Measurements from ENCODE around the gene HLA-DPB1. TPM values are rescaled to one million over a fixed set of nuclear protein-coding genes. Genes with fewer than 3 reads are reported as not detected.

Gene HLA-DPB1
- total and polyA plus RNA-seq, 9 of the 15 experiments (the other 6 are each of a cell fraction or from before 2014, with no cell fraction given) = 0.07 to 1.2 (median 0.51) TPM

DNA sequence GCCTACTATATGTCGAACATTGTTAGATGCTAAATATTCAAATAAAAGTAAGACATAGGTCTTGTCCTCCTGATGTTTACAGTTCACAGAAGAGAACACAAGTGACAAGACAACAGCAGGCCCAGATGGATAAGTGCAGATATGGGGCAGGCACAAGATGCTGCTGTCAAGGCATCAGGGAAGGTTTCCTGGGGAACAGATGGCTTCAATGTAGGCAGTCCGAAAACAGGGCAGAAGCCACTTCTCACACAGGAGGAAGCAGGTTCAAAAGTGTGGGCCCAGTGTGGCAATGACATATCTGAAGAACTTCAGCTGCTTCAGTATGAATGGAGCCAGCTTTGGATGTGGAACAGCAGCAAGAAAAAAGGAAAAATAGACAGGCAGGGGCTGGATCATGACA, 32.5 kb downstream of the HLA-DPB1 start:
- Histone ChIP-seq H2AFZ (ENCODE audit: low read depth, low read length) (no peak overlapping the region), H3K79me2 (ENCODE audit: control insufficient read depth, insufficient read depth, low read length) (no peaks in the 10 kb centered on the region), H3K4me3 (no peak overlapping the region), H3K9ac (ENCODE audit: insufficient read depth in 1 of 2, low read depth in 2 of 2, low read length in 2 of 2) (no peak overlapping the region), H3K27me3 (ENCODE audit: control insufficient read depth in 2 of 2, insufficient read depth in 2 of 2, low read length in 2 of 2) (peaks cover 6 to 32% of the 10 kb centered on the region in 2 experiments; a peak in 4 of 5 replicates), H3K27ac (ENCODE audit: extremely low read depth, low read depth, low read length) (no peak overlapping the region), H3K4me2 (ENCODE audit: insufficient read depth, low read length) (no peak overlapping the region), H3K36me3 (ENCODE audit: control insufficient read depth, insufficient read depth, low read length) (no peaks in the 10 kb centered on the region), H3K4me1 (replicated peaks in 1 of 2; ENCODE audit: control insufficient read depth in 2 of 2, insufficient read depth in 2 of 2, low read length in 2 of 2) (no peaks in the 10 kb centered on the region), H4K20me1 (replicated peaks; ENCODE audit: control insufficient read depth, insufficient read depth, low read length) (no peaks in the 10 kb centered on the region), H3K9me3 (replicated peaks; ENCODE audit: control insufficient read depth, insufficient read depth, low read depth, low read length) (no peaks in the 10 kb centered on the region), H3K9me1 (ENCODE audit: control insufficient read depth, insufficient read depth, low read length) (no peaks in the 10 kb centered on the region)
- FAIRE-seq (no peak), ATAC-seq (no peak), DNase-seq (ENCODE audit: extremely low read depth in 1 of 4, low spot score in 3 of 4) (no peak)
- intact Hi-C loops (cut with micrococcal nuclease) (no loop called here), in situ Hi-C loops (cut with MboI) (no loop called here)
- BruUV-seq (replicated peaks) = no TSS peak
- CTCF ChIA-PET (ENCODE audit: low intra/inter-chr PET ratio) = interaction anchor here (0.6 kb wide), 1 partner anchor 32 kb away, joined by 3 read pairs; no protein-coding TSS in a partner anchor
- POLR2A ChIA-PET = interaction anchor here (1.4 kb wide), 1 partner anchor 137 kb away, joined by 4 read pairs; no protein-coding TSS in a partner anchor
- WGBS (ENCODE audit: insufficient coverage, low coverage, missing lambda C conversion rate) = 0% methylated on average over 2 of the region's 2 CpGs
- TF ChIP-seq MTA1 (IDR thresholded peaks at IDR 0.05; ENCODE audit: borderline replicate concordance) (no peak), ARID1B (IDR thresholded peaks at IDR 0.05) (no peak), PML (IDR thresholded peaks at IDR 0.05; ENCODE audit: low read length) (no peak), NR3C1 (CRISPR knock-in tag; IDR thresholded peaks at IDR 0.05) (no peak), RCOR1 (IDR thresholded peaks at IDR 0.05; ENCODE audit: borderline replicate concordance in 1 of 2, low read depth in 2 of 2, low read length in 2 of 2) (no peak), KAT7 (CRISPR knock-in tag; IDR thresholded peaks at IDR 0.05; ENCODE audit: borderline replicate concordance) (no peak), ZNF584 (CRISPR knock-in tag; IDR thresholded peaks at IDR 0.05; ENCODE audit: low read depth) (no peak), ZSCAN32 (CRISPR knock-in tag; IDR thresholded peaks at IDR 0.05) (no peak)
- TF ChIP-seq, protein P1, sequence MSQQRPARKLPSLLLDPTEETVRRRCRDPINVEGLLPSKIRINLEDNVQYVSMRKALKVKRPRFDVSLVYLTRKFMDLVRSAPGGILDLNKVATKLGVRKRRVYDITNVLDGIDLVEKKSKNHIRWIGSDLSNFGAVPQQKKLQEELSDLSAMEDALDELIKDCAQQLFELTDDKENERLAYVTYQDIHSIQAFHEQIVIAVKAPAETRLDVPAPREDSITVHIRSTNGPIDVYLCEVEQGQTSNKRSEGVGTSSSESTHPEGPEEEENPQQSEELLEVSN (IDR thresholded peaks at IDR 0.05; ENCODE audit: borderline replicate concordance in 1 of 2, extremely low read depth in 1 of 2, insufficient read depth in 1 of 2, insufficient read length in 1 of 2, low read depth in 1 of 2, low read length in 1 of 2, poor library complexity in 1 of 2, severe bottlenecking in 1 of 2) = no peak
- TF ChIP-seq, protein P2, sequence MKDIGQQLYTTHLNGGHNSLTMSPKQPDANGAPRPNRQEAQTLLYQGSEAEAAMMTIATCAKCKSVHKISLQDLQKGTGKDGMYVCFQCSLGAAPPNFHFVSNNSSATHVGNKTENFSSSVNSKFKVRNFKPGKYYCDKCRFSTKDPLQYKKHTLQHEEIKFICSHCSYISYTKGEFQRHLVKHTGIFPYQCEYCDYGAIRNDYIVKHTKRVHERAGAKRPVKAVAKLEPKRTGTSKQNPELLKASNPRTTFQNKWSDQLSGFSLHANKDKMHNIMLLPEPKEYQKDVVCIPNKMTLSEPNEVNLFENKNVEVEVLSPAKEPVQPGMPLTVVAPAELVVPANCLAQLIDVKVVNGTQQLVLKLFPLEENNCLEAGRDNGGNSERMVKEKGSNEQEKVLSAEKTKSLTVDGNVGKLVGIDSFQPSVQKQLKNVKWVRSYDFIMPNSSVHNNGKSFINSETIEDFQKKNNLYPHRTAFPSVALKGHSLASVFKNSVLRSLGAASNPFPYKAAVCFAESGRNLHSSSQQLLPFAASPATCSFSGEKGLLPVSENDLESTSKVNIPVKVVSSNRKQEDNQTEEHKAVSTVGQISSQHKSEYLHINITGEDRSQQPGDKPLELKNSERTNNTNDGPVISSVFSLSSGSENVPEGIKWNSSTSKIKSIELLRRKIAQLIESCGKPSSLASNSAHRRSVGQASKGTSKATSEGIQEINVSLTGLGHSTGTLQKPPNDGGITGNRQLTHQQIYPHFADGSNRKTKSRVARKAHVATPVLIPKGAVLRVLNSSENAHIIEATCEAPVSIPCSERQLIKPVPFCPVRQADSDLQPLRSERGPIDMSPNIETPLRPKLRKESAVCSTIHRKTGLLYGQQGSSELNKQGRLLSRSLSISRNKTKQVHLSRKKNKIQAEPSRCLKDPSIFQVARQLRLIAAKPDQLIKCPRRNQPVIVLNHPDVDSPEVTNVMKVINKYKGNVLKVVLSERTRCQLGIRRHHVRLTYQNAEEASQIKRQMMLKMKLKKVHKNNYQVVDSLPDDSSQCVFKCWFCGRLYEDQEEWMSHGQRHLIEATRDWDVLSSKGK (CRISPR knock-in tag; IDR thresholded peaks at IDR 0.05) = no peak

Measured in K562 (cell line).